GM21723 (cell line): Measurements from ENCODE around the gene GAS2L2.
"Not testable (repeated sequence)": the region's sequence is repeated elsewhere in the genome, so short reads cannot be mapped to it uniquely, and the experiment has no call there.

Source experiments
- ATAC-seq: cut with Tn5 transposase; IDR thresholded peaks from one replicate; pipeline ENCODE4 v1.9.1; 2021; ENCODE audit warnings: mild to moderate bottlenecking, moderate library complexity; ENCODE audit not compliant: unreplicated experiment

Gene GAS2L2

DNA sequence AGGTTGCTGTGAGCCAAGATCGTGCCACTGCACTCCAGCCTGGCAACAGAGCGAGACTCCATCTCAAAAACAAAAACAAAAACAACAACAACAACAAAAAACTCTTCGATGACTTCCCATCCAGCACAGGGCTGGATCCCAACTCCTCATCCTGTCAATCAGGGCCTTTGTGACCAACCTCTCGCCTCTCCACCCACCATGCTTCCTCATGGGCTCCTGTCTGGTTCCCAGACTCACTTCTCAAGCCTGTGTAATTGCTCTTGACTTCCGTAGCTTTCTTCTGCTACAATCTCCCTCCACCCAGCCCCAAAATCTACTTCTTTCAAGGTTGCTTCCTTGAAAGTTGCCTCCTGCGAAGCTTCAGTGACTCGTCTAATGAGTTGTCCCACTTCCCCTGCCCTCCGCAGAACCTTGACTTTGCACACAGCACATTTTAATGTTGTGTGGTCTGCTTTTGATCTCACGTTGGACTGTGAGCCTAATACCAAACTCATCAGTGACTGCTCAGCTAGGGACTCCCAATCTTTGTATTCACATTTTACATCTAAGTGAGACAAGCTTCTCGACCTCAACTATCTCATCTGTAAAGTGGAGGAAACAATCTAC is 22.5 kb downstream of the GAS2L2 start:
- ATAC-seq = no peak

DNA sequence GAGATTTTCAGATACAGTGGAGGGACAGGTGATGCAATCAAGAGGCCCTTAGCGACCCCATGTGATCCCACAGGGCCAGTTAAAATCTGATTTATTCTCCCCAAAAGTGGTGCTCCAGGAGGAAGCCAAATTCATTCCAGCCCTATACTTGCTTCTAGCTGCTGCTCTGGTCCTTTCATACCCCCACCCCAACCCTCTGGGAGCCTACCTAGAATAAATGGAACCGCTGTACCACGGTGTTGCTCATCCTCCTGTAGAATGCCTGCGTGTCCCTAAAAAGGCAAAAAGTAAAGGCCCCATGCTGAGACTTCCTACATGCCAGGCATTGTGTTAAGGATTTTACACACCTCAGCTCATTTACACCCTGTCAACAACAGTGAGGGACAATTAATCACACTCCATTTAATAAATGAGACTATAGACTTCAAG is 23.6 kb downstream of the GAS2L2 start:
- ATAC-seq = no peak

DNA sequence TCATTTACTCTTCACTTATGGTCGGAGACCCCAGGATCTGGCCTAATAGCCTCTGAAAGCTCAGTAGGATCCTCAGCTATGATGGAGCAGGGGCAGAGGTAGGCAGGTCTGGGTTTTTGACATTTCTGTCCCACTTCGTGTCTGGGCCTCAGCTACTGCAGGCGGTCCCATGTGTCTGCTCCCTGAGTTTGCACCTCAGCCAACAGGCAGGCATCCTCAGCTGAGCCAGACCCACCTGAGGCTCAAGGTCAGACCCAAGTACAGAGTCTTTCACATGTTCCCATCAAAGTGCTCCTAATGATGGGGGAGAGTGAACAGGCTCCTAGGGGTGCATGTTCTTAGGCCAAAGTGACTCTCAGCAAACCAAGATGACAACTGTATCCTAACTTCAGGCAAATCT is 24.5 kb downstream of the GAS2L2 start:
- no peak for ATAC-seq

DNA sequence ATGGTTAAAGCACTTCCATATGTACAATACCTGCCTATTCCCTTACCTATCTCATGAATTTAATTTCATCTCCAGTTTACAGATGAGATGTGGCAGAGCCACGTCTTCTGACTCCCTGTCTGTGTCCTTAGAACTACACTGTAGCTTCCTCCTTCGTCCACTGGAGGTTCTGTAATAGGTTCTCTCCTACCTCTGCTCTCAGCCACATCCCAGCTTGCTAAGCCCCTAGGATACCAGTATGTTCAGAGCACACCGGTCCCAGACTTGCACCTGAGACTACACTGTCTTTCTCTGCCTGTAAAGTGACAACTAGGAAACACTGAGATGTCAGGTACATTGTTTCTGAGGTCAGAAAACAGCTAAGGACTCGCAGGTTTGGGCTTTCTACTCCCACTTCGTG is 25.4 kb downstream of the GAS2L2 start:
- no peak for ATAC-seq

DNA sequence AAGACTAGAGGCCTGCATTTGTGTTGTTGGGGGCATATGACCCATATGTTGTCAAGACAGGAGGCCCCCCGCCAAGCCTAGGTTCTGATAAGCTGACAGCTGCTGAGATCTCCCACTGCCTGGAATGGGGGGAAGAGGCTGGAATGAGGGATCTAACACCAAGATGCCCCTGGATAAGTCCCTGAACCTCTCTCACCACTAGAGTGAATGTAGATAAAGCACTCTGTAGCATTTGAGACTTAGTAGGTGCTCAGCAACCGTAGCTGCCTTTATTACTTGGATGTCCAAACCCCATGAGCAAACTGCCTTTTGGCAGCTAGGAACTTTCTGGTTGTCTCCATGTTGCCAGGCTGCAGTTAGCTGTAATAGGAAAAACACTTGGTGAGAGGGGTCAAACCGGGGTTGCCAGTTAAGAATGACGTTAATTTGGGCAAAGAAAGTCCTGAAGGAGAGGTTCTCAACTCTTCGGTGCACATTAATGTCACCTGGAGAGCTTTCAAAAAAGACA is 26.0 kb downstream of the GAS2L2 start:
- no peak for ATAC-seq

DNA sequence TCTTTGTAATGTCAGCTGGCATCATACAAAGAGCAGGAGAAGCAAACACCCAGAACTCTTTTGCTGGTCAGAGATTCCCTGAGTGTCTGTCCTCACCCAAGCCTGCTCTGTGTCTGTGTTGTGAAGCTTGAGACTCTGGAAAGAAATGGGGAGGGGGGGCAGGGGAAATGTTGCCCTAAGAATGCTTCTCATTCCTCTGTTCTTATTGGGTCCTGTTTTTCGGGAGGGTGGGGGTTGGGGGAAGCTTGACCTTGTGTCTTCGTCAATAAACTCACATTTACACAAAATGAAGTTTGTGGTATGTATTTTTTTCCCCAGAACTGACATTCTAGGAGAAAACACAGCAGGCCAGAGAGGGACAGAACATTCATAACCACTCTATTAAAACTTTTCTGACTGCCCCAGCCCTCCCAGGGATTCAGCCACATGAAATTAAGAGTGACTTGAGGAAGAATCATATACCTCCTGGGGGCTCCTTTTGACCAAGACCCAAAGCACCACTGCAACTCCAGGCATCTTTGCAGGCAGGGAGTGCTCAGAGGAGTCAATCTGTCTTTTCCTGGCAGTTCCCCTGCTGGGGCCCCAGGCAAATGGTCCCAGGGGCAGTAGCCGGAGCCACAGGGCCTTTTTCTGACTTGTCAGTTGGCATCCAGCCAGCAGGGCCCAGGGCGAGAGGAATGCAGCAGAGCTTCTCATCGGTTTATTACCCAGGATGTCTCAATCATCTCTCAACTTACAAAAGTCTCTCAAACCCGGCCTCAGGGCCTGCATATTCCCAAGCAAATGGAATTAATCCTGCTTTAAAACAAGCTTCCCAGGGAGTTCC is 26.7 kb downstream of the GAS2L2 start:
- no peak for ATAC-seq

DNA sequence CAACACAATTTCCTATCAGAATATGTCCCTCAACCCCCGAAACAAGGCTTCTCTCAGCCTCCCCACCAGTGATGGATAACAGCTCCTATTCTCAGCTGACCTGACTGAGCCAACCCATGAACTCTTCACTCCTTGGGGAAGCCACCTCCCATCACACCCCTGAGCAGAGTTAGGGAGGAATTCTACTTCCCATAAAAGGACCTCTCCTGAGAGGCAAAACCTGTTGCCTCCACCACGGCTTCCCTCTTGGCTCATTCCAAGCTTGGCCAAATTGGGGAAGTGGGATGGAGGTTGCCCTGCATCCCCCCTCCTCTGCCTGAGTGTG is 27.3 kb downstream of the GAS2L2 start:
- no peak for ATAC-seq

DNA sequence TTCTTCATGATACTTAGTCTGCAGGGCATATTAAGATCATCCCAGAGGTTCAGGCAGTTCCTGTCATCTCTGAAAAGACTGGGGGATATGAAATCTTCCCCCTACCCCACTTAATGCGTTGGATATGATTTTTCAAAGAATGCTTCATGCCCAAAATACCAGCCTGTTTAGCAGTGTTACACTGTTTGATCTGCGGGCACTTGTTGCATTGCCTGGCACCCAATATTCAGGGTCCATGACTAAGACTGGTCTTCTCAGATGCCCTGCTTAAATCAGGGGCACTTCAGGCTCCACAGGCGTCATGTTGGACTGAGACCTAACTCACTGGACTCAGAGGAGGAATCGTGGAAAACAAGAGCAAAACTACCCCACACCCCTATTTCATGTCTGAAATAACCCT is 28.0 kb downstream of the GAS2L2 start:
- no peak for ATAC-seq

DNA sequence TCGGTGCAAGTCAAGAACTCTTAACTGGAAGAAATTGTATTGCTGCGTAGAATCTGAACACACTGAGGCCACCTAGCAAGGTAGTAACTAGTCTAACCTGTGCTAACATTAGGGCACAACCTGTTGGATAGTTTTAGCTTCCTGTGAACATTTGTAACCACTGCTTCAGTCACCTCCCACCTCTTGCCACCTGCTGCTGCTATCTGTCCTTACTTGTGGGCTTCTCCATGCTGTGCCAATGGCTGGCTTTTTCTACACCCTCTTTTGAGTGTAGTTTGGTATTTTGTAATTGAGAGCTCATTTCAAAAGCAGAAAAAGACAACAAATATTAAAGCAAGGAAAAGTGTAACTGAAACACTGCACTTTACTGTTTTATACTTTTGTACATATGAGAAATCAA is 29.3 kb downstream of the GAS2L2 start:
- ATAC-seq = no peak

DNA sequence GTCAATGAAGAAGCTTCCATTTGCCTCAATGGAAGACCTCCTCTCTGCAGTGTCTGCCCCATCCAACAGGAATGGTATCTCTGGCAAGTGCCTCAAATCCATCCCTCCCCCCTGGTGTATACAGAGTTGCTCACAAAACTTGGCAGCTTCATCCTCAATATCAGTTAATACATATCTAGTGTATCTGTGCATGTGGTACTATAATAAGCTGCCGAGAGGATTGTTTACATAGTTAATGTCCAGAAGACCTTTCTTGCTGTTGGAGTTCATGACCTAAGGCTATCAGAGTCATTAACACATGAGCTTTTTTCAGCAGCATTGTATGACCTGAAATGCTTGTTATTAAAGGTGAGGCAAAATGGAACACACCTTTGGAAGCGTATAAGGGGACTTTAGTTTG is 35.6 kb downstream of the GAS2L2 start:
- ATAC-seq = no peak

DNA sequence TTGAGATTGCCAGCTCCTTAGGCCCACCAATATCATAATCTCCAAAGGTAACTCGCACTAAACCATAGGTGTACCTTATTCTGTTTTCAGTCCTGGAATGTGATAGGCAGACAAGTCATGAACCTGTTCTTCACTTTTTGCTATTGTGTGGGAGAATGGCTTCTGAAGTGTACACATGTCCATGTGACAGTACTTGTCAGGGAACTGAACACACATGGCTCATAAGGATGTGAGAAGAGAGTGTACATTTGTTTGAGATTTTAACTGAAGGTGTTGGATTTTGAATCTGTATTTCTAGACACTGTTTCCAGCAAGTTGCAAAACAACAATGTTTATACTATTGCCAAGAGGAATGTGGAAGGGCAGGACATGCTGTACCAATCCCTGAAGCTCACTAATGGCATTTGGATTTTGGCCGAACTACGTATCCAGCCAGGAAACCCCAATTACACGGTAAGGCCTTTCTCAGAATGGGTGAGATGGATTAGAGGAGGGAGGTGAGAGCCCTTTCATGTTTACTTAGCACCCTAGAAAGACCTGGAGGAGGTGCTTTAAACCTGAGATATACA is 36.1 kb downstream of the GAS2L2 start:
- no peak for ATAC-seq

DNA sequence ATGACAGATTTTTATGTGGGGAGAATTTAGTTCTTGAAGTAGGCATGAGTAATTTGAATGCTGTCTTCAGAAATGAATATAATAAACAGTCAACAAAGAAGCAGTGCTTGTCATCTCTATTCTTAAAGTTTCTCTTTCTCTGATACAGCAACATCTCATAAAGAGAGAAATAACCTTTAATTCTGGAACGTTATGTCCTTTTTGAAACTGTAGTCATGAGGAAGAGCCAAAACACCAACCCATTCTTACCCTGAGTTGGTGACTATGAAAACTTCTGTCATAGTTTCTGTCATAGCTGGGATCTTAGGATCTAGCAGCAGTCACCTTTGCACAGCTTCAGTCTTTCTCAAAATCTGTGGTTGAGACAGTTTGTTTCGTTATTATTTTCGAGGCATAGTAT is 36.9 kb downstream of the GAS2L2 start:
- no peak for ATAC-seq

DNA sequence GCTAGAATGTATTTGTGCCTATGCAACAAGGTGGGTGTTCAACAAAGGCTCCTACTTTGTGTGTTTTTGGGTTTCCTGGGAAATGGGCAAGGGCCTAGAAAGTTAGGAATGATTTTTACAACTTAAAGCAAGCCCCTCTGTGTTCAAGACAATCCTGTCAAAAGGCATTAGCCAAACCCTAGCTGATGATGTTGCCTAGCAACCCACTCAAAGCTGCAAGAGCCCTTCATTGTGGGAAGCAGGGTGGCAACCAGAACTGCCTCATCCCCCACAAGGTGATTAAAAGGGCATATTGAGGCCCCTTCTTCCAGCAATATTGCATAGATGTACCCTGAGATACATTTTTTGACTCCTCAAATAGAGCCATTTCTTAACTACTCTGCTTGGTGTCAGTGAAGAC is 37.6 kb downstream of the GAS2L2 start:
- no peak for ATAC-seq

DNA sequence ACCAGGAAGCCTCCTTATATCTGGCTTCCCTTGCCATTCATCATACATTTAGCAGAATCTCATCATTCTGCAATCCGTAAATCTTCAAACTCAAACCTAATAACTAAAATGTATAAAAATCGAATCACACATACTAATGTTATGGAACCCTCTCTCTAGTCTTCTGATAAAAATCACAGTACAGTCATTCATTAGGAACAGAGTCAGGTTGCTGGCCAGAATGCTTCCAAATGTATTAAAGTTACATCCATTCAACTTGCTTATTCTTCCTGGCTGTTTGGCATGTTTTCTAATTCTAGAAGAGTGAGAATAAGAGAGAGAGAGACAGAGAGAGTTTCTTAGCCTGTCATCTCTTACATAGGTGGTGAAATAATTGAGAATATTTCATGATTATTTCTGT is 38.1 kb downstream of the GAS2L2 start:
- ATAC-seq = no peak

DNA sequence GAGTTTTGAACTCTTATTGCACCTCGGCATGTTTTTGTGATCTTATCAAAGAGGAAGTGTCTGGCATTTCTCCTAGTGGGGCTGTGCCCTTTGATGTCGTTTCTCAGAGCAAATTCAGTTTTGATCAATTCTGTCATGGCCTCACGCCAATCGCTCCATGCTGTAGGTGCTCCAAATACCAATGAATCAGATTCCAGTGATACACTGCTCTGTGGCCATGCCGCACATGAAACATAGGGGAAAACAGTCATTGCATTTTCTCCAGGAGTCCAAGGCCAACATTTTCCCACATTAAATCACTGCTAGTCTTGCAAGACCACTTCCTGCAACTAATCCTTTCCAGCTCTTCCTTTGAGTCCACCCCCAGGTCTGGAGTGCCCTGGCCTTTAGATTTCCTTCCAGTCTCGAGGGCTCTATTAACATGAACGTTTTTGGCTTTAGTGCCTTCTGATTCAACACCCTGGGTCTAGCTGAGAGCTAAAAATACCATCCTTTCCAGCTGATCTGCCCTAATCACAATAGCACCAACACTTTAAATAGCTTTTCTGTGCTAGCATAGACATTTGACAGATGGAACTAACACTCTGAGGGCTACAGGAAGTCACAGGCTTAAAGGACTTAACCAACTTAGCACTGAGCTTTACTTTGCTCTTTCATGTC is 39.8 kb downstream of the GAS2L2 start:
- no peak for ATAC-seq

DNA sequence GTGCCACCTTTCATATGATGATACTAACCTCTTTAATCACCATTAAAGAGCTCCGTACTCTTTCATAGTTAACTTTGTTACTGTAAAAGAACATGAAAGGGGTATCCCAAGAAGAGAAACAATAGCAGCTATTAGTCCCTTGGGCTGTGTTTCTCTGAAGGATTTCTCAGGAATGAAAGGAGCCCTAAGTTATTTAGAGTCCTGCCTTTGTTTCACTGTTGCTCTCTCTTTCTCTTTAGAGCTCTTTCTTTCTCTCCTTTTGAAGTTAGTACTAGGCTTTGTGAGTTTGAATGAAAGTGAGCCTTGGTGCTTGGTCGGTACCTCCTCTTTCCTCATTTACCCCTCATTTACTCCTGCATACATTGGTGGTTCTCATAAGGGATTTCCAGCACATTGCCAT is 42.1 kb downstream of the GAS2L2 start:
- ATAC-seq = no peak

DNA sequence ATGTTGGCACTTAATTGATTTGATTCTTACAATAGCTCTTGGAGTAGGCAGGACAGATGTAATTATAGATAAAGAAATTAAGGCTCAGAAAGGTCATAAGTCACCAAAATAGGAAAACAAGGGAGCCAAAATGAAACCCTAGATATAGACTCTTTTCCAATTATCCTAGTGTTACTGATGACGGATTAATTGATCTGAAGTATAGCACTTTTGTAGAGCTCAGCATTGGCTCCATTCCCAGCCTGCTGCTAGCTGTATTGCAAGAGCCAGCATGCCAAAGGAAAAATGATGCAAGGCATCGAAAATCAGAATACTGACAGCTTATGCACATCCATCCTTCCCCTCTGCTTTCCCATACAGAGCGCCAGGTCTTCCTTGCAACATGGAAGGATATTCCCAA is 43.2 kb downstream of the GAS2L2 start:
- no peak for ATAC-seq

DNA sequence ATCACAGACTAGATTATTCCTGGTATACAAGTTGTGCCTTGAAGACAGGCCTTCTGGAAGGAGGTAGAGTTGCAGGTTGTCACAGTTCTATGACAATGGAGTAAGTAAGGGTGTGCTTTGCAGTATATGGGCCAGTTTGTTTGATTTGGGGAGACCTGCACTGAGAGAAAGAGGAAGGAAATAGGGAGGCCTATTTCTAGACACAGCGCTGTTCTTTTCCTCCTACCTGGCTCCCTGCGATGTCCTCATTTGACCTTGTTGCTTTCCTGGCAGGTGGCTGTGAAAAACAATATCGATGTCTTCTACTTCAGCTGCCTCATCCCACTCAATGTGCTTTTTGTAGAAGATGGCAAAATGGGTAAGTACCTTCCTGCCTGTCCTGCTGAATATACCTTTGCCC is 44.1 kb downstream of the GAS2L2 start:
- ATAC-seq = no peak

DNA sequence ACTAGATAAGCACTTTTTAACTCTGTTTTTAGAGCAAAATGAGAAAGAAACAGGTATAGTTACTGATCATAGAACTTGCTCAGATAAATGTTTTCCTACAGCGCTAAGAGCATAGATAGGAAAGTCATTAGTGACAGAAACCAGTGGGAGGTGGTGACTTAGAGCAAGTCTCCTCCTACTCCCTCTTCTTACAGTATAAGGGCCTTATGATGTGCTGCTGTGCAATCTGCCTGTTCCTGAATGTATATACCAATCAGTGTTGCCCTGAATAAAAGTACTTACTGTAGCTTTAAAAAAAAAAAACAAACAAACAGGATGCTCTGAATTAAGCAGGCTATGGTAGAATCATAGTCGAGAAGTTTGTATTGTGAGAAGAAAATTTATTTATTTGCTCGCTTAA is 44.9 kb downstream of the GAS2L2 start:
- ATAC-seq = no peak

DNA sequence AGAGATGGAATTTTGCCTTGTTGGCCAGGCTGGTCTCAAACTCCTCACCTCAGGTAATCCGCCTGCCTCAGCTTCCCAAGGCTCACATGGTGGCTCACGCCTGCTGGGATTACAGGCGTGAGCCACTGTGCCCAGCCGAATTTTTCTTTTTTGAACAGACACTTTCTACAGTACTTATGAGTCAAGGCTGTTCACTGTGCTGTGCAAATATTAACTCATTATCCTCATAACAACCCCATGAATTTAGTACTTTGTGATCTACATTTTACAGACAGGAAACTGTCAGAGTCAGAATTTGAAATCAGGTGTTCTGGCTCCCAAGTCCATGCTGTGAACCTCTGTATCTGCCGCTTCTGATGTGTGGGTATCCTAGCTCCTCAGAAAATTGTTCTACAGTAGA is 47.3 kb downstream of the GAS2L2 start:
- no peak for ATAC-seq

DNA sequence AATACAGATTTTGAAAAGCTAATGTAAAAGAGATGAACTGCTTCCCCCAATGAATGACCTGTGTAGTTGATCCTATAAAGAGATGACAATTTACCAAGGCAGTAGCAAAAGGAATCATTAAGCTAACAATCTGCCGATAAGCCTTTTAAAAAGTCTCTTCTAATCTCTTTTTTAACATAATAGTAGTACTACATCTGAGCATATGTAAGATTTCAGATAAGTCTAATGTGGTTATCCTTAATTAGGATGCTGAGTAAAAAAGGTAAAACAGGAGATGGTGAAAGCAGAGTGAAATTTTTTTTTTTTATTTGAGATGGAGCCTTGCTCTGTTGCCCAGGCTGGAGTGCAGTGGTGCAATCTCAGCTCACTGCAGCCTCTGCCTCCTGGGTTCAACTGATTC is 47.8 kb downstream of the GAS2L2 start:
- no peak for ATAC-seq

DNA sequence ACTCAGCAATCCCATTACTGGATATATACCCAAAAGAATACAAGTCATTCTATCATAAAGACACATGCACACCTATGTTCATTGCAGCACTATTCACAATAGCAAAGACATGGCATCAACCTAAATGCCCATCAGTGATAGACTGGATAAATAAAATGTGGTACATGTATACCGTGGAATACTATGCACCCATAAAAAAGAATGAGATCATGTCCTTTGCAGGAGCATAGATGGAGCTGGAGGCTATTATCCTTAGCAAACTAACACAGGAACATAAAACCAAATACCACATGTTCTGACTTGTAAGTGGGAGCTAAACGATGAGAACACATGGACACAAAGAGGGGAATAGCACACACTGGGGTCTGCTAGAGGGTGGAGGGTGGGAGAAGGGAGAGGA is 49.7 kb downstream of the GAS2L2 start:
- ATAC-seq = not testable (repeated sequence)
